Activated CD4-positive, CD25-positive, alpha-beta regulatory T cell (primary cell): ENCODE measurements around the gene ANTXRL.
"Not testable (repeated sequence)": the region's sequence is repeated elsewhere in the genome, so short reads cannot be mapped to it uniquely, and the experiment has no call there.

Source experiments
- DNase-seq, 4 experiments: peaks; one replicate each; lab custom pipeline; 2025; lab: John Stamatoyannopoulos, UW

The ANTXRL gene

DNA sequence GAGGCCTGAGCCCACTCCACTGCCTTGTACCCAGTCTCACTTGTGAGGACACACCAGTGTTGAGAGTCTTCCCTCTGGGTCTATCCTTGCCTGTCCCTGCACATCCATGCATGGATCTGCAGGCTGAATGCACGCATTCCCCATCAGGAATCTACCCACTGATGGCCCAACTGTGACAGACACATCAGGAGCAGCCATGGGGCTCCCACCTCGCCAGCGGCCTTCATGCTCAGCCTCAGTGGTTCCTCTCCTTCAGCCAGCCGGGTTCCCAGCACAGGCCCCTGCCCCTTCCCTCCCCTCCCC, 21.3 kb downstream of the ANTXRL start:
- no peak for DNase-seq

DNA sequence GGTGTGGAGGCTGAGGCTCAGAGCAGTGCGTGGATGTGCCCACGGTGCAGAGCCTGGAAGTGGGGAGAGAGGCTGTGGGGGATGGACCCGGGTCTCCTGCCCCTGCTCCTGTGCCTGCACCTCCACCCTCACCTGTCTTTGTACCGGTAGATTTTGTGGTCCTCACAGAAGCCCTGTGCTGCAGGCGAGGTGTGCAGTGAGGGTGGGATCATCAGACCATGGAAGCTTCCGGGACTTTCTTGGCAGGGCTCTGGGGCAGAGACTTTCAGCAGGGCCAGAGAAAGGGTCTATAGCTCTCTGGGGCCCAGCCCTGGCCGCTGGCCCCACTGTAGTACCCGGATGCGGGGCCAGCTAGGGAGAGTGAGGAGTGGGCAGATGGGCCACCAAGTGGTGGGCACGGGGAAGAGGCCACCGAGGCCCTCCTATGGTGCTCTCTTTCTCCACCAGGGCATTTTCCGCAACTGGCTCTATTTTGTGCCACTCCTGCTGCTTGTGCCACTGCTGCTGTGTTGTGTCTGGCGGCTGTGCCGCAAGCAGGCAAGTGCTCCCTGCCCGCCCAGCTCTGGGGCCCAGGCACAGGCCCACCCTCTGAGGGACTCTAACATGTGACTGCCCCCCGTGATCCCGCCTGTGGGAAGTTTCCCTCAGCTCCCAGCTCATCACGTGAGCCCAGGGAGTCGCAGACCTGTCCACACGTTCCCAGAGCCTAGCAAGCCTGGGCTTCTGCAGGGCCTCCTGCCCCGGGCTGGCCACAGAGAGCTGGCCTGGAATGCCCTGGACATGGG, 22.1 kb downstream of the ANTXRL start:
- no peak for DNase-seq

DNA sequence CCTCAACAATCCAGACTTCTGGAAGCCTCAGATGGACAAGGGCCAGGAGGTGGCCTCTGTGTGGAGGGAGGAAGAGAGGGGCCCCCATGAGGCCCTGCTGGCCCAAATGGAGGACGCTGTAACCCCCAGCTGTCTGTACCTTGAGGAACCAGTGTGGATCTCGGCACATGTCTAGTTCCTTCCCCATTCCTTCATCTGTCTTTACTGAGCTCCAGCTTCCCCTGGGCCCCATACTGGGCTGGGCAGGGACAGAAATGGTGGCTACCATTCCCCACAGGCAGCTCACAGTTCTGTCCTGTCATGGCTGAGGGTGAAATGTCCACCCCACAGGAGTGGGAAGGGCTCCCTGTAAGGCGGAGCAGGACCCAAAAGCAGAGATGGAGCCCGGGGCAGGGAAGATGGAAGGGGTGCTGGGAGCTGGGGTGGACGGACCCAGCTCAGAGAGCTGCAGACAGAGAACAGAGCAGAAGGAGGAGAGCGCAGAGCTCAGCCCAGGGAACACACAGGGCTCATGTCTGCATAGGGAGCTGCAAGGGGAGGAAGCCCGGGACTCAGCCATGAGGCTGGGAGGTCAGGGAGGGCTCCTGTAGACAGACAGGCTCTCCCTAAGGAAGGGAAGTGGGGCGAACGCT, 22.8 kb downstream of the ANTXRL start:
- DNase-seq, result no peak

DNA sequence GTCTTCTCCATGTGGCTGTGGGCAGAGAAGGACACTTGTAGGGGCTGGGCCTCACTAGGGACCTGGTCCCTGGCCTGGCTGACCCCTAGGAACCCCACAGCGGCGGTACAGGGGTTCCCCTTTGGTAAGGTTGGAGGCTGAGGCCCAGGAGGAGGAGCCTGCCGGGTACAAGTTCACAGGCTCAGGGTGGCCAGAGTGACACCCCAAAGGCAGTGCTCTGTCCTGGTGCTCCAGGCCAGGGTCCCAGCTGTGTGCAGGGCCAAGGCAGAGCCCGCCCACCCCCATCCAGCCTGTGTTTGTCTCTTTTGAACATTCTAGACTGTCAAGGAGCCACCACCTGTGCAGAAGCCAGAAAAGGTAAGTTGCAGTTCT, 23.3 kb downstream of the ANTXRL start:
- DNase-seq, result no peak

DNA sequence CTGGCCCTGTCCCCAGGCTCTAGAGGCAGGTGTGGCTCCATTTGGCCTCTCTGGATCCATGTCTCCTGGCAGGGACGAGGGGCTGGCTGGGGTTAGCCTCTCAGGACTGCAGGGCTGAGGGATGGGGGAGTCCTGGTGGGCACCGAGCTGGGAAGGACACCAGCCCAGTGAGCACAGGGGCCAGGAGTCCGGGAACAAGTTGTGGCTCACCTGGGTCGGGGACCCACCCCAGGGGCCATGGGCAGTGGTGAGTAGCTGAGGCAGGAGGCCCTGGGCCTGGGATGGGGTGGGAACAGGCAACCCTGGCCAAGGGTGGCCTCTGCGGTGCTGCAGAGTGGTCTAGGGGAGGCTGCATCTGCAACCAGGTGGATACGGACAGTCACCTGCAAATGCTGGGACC, 24.1 kb downstream of the ANTXRL start:
- DNase-seq, result no peak

DNA sequence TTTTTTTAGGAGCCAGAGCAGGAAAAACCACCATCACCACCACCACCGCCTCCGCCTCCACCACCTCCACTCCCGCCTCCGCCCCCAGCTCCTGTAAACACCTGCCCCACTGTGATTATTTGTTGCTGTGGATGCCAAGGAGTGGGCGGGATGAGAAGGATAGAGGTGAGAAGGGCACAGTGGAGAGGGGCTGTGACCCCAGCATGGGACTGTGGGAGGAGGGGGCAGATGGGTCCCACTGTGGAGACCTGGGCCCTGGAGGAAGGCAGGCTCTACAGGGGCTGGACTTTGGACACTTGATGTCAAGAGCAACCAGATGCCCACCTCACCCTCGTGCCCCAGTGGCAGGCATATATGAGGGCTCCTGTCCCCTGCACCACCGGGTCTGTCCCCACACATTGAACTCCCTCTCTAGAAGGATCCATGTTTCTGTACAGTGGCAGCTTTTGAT, 24.7 kb downstream of the ANTXRL start:
- no peak for DNase-seq

DNA sequence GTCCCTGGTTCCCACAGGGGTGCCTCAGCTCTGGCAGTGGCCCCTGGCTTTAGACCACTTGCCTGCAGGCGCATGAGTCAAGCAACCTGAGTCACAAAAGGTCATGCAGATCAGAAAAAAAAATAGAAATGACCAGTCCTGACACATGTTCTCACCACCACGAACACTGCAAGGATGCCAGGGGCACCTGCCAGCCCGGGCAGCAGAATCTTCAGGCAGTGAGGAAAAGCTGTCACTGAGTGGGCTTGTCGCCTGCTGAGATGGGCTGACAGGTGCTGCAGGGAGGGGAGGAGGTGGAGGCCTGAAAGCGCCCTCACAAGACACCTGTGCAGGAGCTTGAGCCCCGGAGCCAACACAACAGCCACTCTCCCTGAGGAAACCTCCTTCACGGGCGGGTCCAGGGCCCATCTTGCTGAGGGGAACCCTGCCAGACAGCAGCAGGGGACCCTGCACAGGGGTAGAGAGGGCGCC, 25.2 kb downstream of the ANTXRL start:
- DNase-seq, result not testable (repeated sequence)

DNA sequence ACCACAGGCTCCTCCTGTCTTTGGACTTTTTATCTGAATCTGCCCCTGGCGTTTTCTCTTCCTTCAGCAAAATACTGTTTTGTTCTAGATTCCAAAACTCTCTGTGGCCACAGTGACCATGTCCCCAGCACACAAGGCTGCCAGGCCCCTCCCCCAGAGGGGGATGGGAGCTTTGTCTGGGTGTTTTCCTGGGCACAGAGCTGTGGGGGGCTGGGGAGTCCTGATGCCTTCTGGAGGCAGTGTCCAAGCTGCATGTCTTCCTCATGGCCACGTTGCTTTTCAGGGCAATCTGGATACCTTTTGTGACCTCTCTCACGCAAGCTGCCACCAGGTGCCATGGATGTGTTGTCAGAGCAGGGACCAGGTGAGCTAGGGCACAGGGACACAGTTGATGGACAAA, 26.2 kb downstream of the ANTXRL start:
- DNase-seq, result no peak

DNA sequence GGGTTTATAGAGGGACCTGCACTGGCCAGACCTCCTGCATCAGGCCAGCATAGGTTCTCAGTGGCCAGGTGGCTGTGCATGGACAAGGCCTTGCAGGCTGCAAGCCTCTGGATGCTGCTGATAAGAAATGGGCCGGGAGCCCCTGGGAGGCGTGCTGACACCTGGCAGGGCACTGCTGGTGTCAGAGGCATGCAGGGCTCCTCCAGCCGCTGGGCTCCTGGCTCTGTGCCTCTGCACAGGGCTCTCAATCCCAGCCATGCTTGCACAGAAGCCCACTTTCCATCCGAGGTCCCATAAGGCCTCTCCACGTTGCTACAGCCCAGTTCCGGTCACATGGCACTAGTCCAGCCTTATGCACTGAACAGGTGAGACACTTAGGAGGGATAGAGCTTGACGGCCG, 27.3 kb downstream of the ANTXRL start:
- DNase-seq, result no peak

DNA sequence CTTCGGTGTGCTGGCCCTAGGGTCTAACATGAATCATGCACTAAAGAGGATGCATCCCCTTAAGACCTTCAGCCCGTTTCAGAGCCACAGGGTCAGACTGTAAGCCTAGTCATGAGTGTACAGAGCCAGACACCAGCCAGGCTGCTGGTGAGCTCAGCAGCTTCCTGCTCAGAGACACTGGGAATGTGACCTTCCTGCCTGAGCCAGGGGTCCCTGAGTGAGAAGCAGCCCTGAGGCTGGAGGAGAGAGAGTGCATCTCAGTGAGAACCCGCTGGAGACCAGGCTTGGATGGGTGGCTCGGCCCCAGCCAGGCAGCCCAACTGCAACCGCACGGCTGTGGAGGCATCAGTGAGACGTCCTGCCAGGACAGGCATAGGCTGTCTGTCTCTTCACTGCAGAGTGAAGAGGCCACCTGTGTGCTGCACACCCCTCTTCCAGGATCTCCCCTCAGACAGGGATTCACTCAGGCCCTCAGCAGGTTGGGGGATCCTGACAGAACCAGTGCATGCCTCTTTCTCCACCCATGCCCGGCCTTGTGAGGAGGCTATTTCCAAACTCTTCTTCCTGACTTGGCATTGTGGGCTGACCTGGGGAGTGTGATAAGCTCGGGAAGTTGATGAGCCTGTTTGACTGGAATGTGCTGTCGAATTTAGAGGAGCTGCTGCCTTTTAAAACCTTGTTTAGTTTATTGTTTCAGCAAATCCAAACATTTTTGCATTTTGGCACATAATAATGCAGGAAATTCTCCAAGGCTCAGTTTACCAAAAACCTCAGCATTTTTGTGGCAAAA, 28.5 kb downstream of the ANTXRL start:
- not testable (repeated sequence) for DNase-seq

DNA sequence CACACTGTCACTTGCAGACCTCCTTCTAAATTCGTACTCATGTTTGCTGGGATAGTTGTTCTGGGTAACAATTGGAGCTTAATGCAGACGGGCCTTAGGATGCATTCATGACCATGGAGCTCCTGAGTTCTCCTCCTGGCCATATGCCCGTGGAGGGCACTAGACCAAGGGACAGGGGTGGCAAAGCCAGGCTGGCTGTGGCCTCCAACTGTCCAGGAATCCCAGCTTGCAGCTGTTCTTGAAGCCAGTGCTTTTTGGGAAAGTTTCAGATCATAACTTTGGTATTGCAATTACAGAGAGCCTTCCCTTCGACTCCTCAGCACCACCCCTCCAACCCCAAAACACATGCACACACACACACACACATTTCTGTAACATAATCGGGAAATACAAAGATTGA, 30.6 kb downstream of the ANTXRL start:
- no peak for DNase-seq

DNA sequence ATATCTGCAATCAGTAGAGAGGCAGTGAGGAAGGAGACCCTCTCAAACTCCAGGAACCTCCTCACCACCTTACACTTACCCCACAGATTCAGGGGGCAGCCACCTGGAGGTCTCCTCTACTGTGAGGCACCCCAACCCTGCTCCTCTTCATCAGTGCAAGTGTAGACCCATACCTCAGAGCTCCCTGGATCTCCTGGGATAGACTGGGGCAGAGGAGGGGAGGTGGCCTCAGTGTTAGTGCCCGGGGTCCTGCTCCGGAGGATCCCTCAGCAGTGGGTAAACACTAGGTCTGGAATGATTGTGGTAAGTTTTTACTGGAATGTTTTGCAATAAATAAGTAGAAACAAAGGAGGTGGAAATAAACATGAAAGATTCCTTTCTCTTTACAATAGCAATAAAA, 31.1 kb downstream of the ANTXRL start:
- no peak for DNase-seq

DNA sequence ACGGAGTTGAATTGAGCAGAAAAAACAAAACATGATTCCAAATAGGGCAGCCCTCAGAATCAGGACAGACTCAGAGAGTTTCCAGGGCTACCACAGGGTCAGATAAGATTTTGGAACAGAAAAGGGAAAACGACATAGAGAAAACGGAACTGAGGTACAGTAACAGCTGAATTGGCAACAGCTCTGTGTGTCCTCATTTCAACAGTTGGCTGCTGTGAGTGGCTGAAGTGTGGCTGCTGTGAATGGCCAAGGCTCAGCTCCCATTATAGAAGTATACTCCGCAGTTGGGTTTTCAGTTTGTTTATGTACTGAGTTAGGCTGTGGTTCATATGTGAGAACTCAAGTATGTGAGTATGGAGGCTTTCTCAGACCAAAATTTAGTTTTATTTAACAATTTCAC, 32.0 kb downstream of the ANTXRL start:
- no peak for DNase-seq

DNA sequence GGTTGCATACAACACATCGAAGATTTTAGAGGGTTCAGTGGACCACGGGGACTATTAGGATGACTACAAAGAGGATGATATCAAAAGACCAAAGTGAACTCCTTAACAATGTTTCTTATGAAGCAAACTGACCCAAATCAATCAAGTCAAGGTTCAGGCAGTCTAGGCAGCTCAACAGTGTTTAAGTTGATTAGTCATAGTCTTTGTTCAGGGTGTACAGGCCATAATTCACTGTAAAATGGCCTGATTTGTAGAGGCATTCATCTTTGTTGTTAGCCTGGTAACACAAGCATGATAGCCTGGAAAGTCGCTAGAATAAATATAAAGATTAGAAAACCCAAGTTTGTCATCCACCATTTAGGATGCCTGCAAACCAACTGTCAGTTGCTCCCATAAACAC, 32.6 kb downstream of the ANTXRL start:
- no peak for DNase-seq

DNA sequence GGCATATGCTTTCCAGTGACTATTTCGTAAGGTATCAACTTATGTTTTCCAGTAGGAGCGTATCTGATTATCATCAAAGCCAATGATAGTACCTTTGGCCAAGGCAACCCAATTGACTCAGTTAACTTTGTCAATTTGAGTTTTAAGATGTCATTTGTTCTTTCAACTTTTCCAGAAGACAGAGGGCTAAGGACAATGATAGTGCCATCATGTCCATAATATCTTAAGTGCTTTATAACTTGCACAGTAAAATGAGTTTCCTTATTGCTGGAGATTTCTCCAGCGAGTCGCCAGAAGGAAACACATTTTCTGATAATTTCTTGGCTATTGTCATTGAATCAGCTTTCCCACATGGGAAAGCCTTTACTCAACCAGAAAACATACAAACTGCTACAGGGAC, 35.0 kb downstream of the ANTXRL start:
- no peak for DNase-seq

DNA sequence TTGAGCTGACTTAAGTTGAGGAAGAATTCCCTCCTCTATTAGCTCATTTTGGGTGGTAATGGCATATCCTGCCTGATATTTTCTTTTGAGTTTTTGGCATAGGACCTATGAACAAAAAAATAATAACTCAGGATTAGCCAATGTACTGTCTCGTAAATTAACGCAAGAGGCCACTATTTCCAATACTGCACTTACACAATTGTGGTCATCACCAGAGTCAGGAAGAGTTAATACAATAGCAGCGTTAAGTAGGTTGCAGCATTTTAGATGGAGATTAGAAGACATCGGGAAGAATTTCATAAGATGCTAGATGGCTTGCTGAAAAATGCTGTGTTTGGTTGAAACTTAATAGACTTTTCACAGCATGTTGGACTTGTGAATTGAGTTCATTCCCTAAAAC, 36.4 kb downstream of the ANTXRL start:
- no peak for DNase-seq

DNA sequence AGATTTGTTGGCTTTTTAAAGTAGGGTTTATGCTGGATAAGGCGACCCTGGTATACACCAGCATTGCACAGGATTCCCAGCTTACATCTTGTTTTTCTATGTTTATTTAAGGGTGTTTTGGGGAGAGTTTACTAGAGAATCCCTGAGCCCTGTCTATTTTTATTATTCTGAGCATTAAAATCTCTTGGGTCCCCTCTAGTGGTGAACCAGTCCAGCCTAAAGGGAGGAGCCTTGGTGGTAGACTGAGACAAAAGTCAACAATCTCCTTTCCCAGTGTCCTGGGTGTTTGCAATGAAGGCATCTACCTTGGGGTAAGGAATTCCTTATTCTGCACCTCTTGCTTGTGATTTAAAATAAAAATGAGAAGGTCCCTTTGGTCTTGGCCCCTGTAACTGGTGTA, 38.2 kb downstream of the ANTXRL start:
- DNase-seq, result no peak

DNA sequence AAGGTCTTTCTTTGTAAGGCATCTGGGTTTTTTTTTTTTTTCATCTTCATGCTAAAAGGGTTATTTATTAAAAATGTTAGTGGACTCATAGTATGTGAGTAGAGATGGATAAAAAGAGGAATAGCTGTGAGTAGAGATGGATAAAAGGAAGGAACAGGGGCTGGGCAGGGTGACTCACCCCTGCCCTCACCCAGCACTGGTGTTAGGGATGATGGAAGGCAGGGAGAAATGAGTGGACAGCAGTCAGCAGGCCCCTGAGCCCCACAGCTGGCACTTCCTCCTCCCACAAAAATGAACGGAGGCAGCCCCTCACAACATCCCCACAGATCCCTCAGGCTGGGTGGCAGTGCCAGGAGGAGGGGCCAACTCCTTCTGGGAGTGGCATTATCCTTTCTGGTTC, 39.3 kb downstream of the ANTXRL start:
- no peak for DNase-seq

DNA sequence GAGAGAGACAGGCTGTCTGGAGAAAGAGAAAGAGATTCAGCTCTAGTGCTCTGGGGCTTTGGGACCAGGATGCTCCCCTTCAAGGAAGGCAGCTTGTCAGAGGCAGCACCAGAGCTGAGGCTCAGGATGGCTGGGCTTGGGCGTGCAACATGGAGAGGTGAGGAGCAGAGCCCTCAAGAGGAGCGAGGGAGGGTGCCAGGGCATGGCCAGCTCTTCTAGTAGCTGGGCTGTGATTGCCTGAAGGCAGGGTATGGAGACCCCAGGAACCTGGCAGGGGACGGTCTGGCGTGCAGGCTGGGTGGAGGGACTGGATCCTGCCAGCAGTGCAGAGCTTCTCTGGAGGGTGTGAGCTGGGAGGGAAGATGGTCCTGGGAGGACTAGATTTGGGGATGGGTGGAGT, 40.2 kb downstream of the ANTXRL start:
- DNase-seq, result no peak

DNA sequence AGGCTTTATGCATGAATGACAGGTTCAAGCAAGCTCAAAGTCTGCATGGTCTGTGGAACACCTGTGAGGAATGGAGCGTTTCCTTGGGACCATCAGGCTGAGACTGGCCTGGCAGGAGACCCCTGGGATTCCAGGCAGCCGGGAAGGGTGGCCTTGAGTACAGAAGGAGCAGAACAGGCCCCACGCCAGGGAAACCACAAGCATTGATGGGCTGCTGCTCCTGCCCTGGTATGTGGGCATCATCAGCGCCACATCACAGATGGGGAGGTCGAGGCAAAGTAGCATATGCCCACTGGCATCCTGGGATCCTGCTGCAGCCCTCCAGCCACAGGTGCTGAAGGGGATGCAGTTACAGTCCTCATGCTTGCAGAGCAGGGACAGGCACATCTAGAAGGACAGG, 40.9 kb downstream of the ANTXRL start:
- DNase-seq, result no peak

DNA sequence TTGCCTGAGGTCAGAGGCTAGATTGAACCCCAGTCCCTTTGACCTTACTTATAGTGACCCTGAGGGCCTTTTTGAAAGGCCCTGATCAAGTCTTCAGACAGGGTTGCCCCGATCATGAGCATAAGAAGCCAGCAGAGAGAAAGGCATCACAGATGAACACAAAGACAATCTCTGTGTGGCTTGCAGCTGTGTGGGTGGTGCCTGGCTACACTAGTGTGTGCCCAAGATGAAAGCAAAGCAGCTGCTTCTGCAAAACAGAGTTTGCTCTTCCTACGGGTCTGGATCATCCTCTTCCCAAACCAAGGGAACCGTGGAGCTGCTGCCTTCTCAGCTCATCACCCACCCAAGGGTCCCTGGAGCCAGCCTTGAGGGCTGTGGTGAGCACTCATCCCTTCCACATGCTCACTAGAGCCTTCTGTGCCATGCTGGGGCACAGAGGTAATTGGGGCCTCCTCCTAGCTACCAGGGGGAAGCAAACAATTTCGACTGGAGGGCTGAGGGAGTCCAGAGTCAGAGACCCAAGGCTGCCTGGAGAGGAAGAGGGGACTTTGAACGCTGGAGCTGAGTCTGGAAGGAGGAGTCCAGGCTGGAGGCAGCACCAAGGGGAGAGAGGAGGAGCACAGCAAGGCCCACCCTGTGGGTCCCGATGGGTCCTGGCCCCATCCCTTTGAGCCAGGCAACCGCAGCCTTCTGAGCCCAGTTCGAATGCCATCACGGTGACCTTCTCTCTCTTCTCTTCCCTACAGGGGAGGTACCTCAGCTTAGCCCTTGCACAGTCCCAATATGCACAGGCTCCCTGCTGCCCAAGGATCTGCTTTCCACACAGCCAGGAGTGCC, 42.3 kb downstream of the ANTXRL start:
- DNase-seq, result no peak

DNA sequence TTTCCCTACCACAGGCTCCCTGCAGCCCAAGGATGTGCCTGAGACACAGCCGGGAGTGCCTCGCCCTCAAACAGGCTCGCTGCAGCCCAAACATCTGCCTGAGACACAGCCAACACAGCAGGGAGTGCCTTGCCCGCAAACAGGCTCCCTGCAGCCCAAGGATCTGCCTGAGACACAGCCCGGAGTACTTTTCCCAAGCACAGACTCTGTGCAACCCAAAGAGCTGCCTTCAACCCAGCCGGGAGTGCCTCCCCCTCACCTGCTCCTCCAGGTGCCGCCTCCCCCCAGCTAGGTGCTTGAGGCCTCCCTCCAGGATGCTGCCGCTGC, 42.9 kb downstream of the ANTXRL start:
- DNase-seq, result no peak
